ENCODE measurements around the gene GNB1. TPM values are rescaled to one million over a fixed set of nuclear protein-coding genes. Genes with fewer than 3 reads are reported as not detected.

Gene GNB1
- total RNA-seq, 6 donors from 2014 or later, result 126 to 386 (median 173) TPM

- Histone ChIP-seq H3K36me3 (peaks cover 9 to 81% (median 47%) of the 10 kb centered on the region in 4 donors), H3K27ac (no peak overlapping the region), H3K9me3 (no peaks in the 10 kb centered on the region), H3K4me3 (no peak overlapping the region), H3K27me3 (no peaks in the 10 kb centered on the region), H3K4me1 (no peaks in the 10 kb centered on the region)
- WGBS, 2 donors, result 91 to 92% methylated on average over 11 of the region's 11 CpGs
- no peak for DNase-seq
- no peak for TF ChIP-seq POLR2AphosphoS5 (IDR thresholded peaks at IDR 0.05)
- TF ChIP-seq EP300 (IDR thresholded peaks at IDR 0.05), result no peak
- TF ChIP-seq, protein P1, sequence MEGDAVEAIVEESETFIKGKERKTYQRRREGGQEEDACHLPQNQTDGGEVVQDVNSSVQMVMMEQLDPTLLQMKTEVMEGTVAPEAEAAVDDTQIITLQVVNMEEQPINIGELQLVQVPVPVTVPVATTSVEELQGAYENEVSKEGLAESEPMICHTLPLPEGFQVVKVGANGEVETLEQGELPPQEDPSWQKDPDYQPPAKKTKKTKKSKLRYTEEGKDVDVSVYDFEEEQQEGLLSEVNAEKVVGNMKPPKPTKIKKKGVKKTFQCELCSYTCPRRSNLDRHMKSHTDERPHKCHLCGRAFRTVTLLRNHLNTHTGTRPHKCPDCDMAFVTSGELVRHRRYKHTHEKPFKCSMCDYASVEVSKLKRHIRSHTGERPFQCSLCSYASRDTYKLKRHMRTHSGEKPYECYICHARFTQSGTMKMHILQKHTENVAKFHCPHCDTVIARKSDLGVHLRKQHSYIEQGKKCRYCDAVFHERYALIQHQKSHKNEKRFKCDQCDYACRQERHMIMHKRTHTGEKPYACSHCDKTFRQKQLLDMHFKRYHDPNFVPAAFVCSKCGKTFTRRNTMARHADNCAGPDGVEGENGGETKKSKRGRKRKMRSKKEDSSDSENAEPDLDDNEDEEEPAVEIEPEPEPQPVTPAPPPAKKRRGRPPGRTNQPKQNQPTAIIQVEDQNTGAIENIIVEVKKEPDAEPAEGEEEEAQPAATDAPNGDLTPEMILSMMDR (IDR thresholded peaks at IDR 0.05), result no peak
- TF ChIP-seq POLR2A (IDR thresholded peaks at IDR 0.05), result no peak
- peak in 1 of 2 donors; percentile 5 for ATAC-seq (ENCODE audit: low FRiP score in 2 of 2)
Observed at GRCh38 chr1:1797731-1798341, 93.1 kb downstream of the GNB1 start.

DNA sequence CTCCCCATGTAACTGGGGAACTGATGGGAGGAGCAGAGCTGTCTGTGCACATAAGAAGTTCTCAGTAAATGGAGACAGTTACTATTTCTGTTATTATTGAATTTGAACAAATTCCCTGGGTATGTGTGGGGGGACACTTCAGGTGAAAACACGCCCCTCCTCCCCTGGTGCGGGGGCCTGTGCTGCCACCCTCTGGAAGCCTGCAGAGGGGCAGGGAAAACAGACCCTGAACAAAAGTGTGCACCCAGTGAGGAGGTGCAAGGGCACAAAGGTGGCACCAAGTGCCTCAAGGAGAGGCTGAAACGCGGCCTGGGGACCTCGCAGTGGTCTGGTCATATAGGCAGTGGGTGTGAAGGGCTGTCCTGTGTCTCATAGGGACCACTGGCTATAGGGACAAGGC is 94.4 kb downstream of the GNB1 start:
- no peak overlapping the region for H3K4me3 ChIP-seq
- H3K36me3 ChIP-seq, result peaks cover 9 to 82% (median 54%) of the 10 kb centered on the region in 4 donors
- no peaks in the 10 kb centered on the region for H3K9me3 ChIP-seq
- H3K4me1 ChIP-seq, result no peaks in the 10 kb centered on the region
- H3K27ac ChIP-seq, result no peak overlapping the region
- ATAC-seq (ENCODE audit: low FRiP score in 2 of 2) (no peak), DNase-seq (no peak)
- TF ChIP-seq, protein P1 (IDR thresholded peaks at IDR 0.05), result peak in 2 of 6 experiments; percentile 13 to 17
- no peak for TF ChIP-seq EP300 (IDR thresholded peaks at IDR 0.05)
- H3K27me3 ChIP-seq, result no peaks in the 10 kb centered on the region
- 86 to 93% methylated on average over 5 of the region's 5 CpGs for WGBS, 2 donors

DNA sequence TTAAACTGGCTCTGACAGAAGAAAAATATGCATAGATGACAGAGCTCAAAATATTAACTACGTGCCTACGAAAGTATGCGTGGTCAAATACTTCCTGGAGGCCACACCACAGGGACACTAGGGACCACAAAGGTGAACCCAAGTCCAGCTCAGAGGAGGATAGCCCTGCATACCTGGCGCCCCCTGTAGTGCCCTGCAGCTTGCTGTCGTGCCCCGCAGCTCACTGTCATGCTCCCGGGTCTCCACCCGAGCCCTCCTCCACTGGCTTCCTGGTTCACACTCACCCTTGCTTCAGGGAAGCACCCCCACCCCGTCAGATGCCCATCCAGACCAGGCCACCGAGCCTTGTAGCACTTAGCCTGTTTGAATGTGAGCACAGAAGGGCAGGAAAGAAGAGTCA is 95.9 kb downstream of the GNB1 start:
- Histone ChIP-seq H3K27me3 (no peaks in the 10 kb centered on the region), H3K36me3 (peaks cover 16 to 90% (median 67%) of the 10 kb centered on the region in 4 donors), H3K4me1 (no peaks in the 10 kb centered on the region), H3K4me3 (no peak overlapping the region), H3K9me3 (no peaks in the 10 kb centered on the region), H3K27ac (no peak overlapping the region)
- DNase-seq (no peak), ATAC-seq (ENCODE audit: low FRiP score in 2 of 2) (no peak)
- TF ChIP-seq POLR2A (IDR thresholded peaks at IDR 0.05) (no peak), POLR2AphosphoS5 (IDR thresholded peaks at IDR 0.05) (no peak), EP300 (IDR thresholded peaks at IDR 0.05) (no peak)
- TF ChIP-seq, protein P1 (IDR thresholded peaks at IDR 0.05), result no peak
- WGBS, 2 donors, result 92 to 98% methylated on average over 10 of the region's 10 CpGs

DNA sequence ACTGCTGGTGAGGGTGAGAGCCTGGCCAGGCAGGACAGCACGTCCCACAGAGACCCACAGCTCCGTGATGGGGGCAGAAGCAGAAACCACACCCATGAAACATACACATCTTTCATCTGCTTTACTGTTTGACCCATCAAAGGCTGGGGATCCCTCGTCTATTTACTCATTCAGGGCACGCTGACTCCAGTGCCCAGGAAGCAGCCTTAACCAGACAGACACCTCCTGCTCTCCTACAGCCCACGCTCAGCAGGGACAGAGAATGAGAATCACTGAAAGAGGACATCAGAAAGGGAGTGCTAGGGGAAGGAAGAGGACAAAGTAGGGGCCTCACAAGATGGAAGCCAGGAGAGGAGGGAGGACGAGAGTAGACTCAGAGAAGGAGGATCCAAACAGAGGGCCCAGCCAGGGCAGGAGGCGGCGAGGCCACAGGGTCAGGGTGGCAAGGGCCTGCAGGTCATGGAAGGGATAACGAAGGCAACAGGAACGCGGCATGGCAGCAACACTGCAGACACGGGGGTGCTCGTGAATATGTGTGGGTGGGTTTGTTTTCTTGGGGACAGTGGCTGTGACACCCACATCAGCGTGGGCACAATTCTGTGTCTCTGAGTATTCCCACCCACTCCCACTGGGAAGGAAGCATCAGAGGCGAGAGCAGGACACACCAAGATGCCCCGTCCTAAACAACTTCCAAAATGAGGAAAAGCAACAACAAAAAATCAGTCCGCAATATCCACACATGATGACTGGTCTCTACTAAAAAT is 97.2 kb downstream of the GNB1 start:
- WGBS, 2 donors, result 92 to 94% methylated on average over 15 to 17 of the region's 17 CpGs
- TF ChIP-seq, protein P1 (IDR thresholded peaks at IDR 0.05), result no peak
- TF ChIP-seq POLR2AphosphoS5 (IDR thresholded peaks at IDR 0.05) (no peak), POLR2A (IDR thresholded peaks at IDR 0.05) (no peak), EP300 (IDR thresholded peaks at IDR 0.05) (no peak)

More for the DNA sequence above, 97.2 kb downstream of the GNB1 start:
- Histone ChIP-seq H3K27me3 (no peaks in the 10 kb centered on the region), H3K27ac (no peak overlapping the region), H3K9me3 (no peaks in the 10 kb centered on the region), H3K4me1 (no peaks in the 10 kb centered on the region), H3K4me3 (no peak overlapping the region), H3K36me3 (peaks cover 27 to 96% (median 73%) of the 10 kb centered on the region in 4 donors)
- ATAC-seq (ENCODE audit: low FRiP score in 2 of 2) (no peak), DNase-seq (no peak)

Measured in upper lobe of left lung (tissue), 6 donors.